H1 (cell line): Measurements from ENCODE around the gene ATP6V1C2. TPM values are rescaled to one million over a fixed set of nuclear protein-coding genes. Genes with fewer than 3 reads are reported as not detected.

Experiments used
- SUZ12 ChIP-seq: fragments of 200-600 bp; sonication (generic); IDR thresholded peaks from 2 replicates; pipeline ENCODE4 v1.6.1; 2012; ENCODE audit warnings: mild to moderate bottlenecking, inconsistent platforms, low read length, moderate library complexity, mixed read lengths
- polyA plus RNA-seq, 7 experiments: library from polyadenylated mRNA; depleted of rRNA in 3 of 7; stranded (reverse) in 5 of 7; unstranded in 2 of 7; fragments of >200 nt in 5 of 7; fragments of 200-250 nt in 2 of 7; gene quantifications; 1 replicate in 5 of 7; 2 replicates in 1 of 7; 4 replicates in 1 of 7; pipeline versions ENCODE4 v1.2.1 to v1.2.3, GENCODE V29; 2011 to 2013; ENCODE audit warnings: missing spikeins in 2 of 7, mixed read lengths in 2 of 7
- total RNA-seq: library from RNA; stranded (reverse); fragmentation: NEBNext Ultra II Directional; extraction: Animal tissue kit (Norgen Biotek cat#: 25700); gene quantifications from 2 replicates; pipeline ENCODE4 v1.2.1, GENCODE V29; 2021
- TF ChIP-seq, protein P1 (sequence below): IDR thresholded peaks from 2 replicates; pipeline ENCODE4 v1.6.1; 2011; ENCODE audit warnings: low read length, improper control_type of control experiment

ATP6V1C2 gene
- total and polyA plus RNA-seq, 2 of the 8 experiments (the other 6 are each of a cell fraction or from before 2014, with no cell fraction given): 0.29 to 0.74 TPM

DNA sequence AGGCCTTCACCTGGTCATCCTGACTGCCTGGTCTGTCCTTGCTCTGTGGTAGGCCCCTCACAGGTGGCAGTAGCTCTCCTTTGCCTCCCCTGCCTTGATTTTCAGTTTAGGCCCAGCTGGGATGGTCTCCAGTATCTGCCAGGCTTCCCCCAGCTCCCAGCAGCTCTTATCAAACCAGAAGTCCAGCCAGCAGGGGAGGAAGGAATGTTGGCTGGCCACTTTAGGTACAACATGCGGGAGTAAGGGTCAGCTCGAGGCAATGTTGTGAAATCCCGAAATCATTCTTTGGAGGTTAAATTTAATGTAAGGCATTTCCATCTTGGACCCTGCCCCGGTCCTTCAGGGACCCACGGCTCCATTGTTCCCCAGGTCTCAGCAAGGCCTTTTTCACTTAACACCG lies 16.8 kb downstream of the ATP6V1C2 start (continued):
- no peak for TF ChIP-seq SUZ12
- TF ChIP-seq, protein P1, sequence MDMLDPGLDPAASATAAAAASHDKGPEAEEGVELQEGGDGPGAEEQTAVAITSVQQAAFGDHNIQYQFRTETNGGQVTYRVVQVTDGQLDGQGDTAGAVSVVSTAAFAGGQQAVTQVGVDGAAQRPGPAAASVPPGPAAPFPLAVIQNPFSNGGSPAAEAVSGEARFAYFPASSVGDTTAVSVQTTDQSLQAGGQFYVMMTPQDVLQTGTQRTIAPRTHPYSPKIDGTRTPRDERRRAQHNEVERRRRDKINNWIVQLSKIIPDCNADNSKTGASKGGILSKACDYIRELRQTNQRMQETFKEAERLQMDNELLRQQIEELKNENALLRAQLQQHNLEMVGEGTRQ: no peak
- TF ChIP-seq, all 59 proteins: peak for 0
